Measurements from ENCODE around the gene ABCD2. TPM values are rescaled to one million over a fixed set of nuclear protein-coding genes. Genes with fewer than 3 reads are reported as not detected.

Gene ABCD2
- total and polyA plus RNA-seq, 2 of the 4 experiments (the other 2 are of a cell fraction) = not detected

- Histone ChIP-seq H3K9ac (ENCODE audit: low read depth, low read length) (no peak overlapping the region), H3K9me1 (ENCODE audit: insufficient read depth, low read length) (no peaks in the 10 kb centered on the region), H3K14ac (replicated peaks; ENCODE audit: low read depth, low read length) (no peak overlapping the region), H3K18ac (ENCODE audit: low read depth, low read length) (no peak overlapping the region), H3K79me1 (ENCODE audit: low read depth in 1 of 2, low read length in 2 of 2) (no peaks in the 10 kb centered on the region), H2BK5ac (ENCODE audit: low read depth, low read length, poor library complexity, severe bottlenecking) (no peak overlapping the region), H3K23ac (ENCODE audit: low read depth, low read length) (no peak overlapping the region), H3K9me3 (ENCODE audit: control insufficient read depth, insufficient read depth, low read length) (no peaks in the 10 kb centered on the region), H3K27ac (ENCODE audit: insufficient read depth, low read length) (no peak overlapping the region), H2AK9ac (replicated peaks; ENCODE audit: low read depth, low read length, poor library complexity) (no peak overlapping the region), H3K4ac (ENCODE audit: low read depth, low read length) (no peak overlapping the region), H3K4me2 (ENCODE audit: low read depth, low read length) (no peak overlapping the region), H3K36me3 (ENCODE audit: control insufficient read depth, insufficient read depth, low read length) (no peaks in the 10 kb centered on the region), H4K91ac (ENCODE audit: insufficient read depth, low read depth, low read length) (no peak overlapping the region), H2BK120ac (ENCODE audit: low read depth, low read length) (no peak overlapping the region), H3K4me1 (ENCODE audit: control insufficient read depth, insufficient read depth, low read length) (no peaks in the 10 kb centered on the region), H4K8ac (ENCODE audit: low read depth in 2 of 2, low read length in 2 of 2) (no peak overlapping the region), H2BK15ac (ENCODE audit: low read depth, low read length) (no peak overlapping the region), H2BK20ac (ENCODE audit: low read depth, low read length) (no peak overlapping the region), H4K5ac (ENCODE audit: low read depth, low read length) (no peak overlapping the region), H3K27me3 (ENCODE audit: control insufficient read depth, insufficient read depth, low read length) (no peaks in the 10 kb centered on the region), H3K4me3 (ENCODE audit: insufficient read depth, low read depth, low read length) (no peak overlapping the region), H3K56ac (ENCODE audit: extremely low read depth, insufficient read depth, low read length) (no peak overlapping the region), H4K20me1 (ENCODE audit: insufficient read depth, low read length) (no peaks in the 10 kb centered on the region), H2AFZ (replicated peaks; ENCODE audit: low read length, poor library complexity) (no peak overlapping the region), H2AK5ac (ENCODE audit: low read depth, low read length) (no peak overlapping the region)
- intact Hi-C loops (cut with micrococcal nuclease) = no loop called here
- dilution Hi-C loops (cut with HindIII; ENCODE audit: low sequenced_read_pairs, unreplicated experiment) = no loop called here
- no TSS peak for BruUV-seq (replicated peaks)
- CTCF ChIA-PET = no interaction called here
- DNase-seq (no peak), ATAC-seq (ENCODE audit: low read depth) (no peak)
- in situ Hi-C loops (cut with MboI; ENCODE audit: low sequenced_read_pairs) = no loop called here
- POLR2A ChIA-PET (ENCODE audit: unreplicated experiment) = no interaction called here
- no peak for TF ChIP-seq MXI1 (IDR thresholded peaks at IDR 0.05; ENCODE audit: borderline replicate concordance, low read depth, low read length)
- TF ChIP-seq RCOR1 (IDR thresholded peaks at IDR 0.05; ENCODE audit: insufficient replicate concordance, low read length) = no peak
- TF ChIP-seq ELK1 (IDR thresholded peaks at IDR 0.05; ENCODE audit: borderline replicate concordance, low read depth, low read length) = no peak
- no peak for TF ChIP-seq CHD1 (IDR thresholded peaks at IDR 0.05; ENCODE audit: low read depth, low read length)
- no peak for TF ChIP-seq CEBPB (IDR thresholded peaks at IDR 0.05; ENCODE audit: low read depth, low read length)
- no peak for TF ChIP-seq MAZ (IDR thresholded peaks at IDR 0.05; ENCODE audit: borderline replicate concordance, low read depth, low read length)
- TF ChIP-seq BHLHE40 (IDR thresholded peaks at IDR 0.05; ENCODE audit: low read depth, low read length) = no peak
- TF ChIP-seq RFX5 (IDR thresholded peaks at IDR 0.05; ENCODE audit: low read depth, low read length) = no peak
- no peak for TF ChIP-seq POLR2A (IDR thresholded peaks at IDR 0.05; ENCODE audit: low read depth, low read length)
- no peak for TF ChIP-seq SMC3 (IDR thresholded peaks at IDR 0.05; ENCODE audit: low read depth, low read length)
- no peak for TF ChIP-seq FOS (IDR thresholded peaks at IDR 0.05; ENCODE audit: low read depth, low read length)
- TF ChIP-seq NFE2L2 (IDR thresholded peaks at IDR 0.05; ENCODE audit: low read depth, low read length) = no peak
- TF ChIP-seq USF2 (IDR thresholded peaks at IDR 0.05; ENCODE audit: low read depth, low read length) = no peak
- no peak for TF ChIP-seq RAD21 (IDR thresholded peaks at IDR 0.05; ENCODE audit: low read length)
- TF ChIP-seq, protein P1, sequence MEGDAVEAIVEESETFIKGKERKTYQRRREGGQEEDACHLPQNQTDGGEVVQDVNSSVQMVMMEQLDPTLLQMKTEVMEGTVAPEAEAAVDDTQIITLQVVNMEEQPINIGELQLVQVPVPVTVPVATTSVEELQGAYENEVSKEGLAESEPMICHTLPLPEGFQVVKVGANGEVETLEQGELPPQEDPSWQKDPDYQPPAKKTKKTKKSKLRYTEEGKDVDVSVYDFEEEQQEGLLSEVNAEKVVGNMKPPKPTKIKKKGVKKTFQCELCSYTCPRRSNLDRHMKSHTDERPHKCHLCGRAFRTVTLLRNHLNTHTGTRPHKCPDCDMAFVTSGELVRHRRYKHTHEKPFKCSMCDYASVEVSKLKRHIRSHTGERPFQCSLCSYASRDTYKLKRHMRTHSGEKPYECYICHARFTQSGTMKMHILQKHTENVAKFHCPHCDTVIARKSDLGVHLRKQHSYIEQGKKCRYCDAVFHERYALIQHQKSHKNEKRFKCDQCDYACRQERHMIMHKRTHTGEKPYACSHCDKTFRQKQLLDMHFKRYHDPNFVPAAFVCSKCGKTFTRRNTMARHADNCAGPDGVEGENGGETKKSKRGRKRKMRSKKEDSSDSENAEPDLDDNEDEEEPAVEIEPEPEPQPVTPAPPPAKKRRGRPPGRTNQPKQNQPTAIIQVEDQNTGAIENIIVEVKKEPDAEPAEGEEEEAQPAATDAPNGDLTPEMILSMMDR (conservative IDR thresholded peaks at IDR 0.05; ENCODE audit: low read depth, low read length) = no peak
- no peak for TF ChIP-seq MAFK (IDR thresholded peaks at IDR 0.05; ENCODE audit: low read depth, low read length)
Measured at GRCh38 chr12:39647383-39647782, 27.8 kb upstream of the ABCD2 start.
